HUES64 (cell line): Measurements from ENCODE around the gene USB1.
"Not testable (repeated sequence)": the region's sequence is repeated elsewhere in the genome, so short reads cannot be mapped to it uniquely, and the experiment has no call there.

ENCODE experiments used
- H3K27ac ChIP-seq: 2 replicates; pipeline ENCODE4 v1.7.0; 2013; ENCODE audit warnings: low read depth, low read length, inconsistent platforms
- H3K27me3 ChIP-seq: 2 replicates; pipeline ENCODE4 v1.6.1; 2013; ENCODE audit warnings: mild to moderate bottlenecking, low read length; ENCODE audit not compliant: insufficient read depth
- H3K36me3 ChIP-seq: 2 replicates; pipeline ENCODE4 v1.6.1; 2013; ENCODE audit warnings: mild to moderate bottlenecking, low read length; ENCODE audit not compliant: insufficient read depth
- H3K4me1 ChIP-seq: 2 replicates; pipeline ENCODE4 v1.6.1; 2013; ENCODE audit warnings: mild to moderate bottlenecking, low read length, moderate library complexity; ENCODE audit not compliant: insufficient read depth
- H3K4me3 ChIP-seq: 2 replicates; pipeline ENCODE4 v1.5.1; 2013; ENCODE audit warnings: mild to moderate bottlenecking, low read length, moderate library complexity
- H3K9ac ChIP-seq: 2 replicates; pipeline ENCODE4 v1.6.1; 2013; ENCODE audit warnings: mild to moderate bottlenecking, low read depth, low read length
- H3K9me3 ChIP-seq: 2 replicates; pipeline ENCODE4 v1.6.1; 2013; ENCODE audit warnings: low read depth, low read length; ENCODE audit not compliant: insufficient read depth
- WGBS: fragments of 150-250, 120-280 bp; methylation state at CpG from one replicate; pipeline ENCODE4 v1.1.7; 2013; ENCODE audit warnings: missing lambda C conversion rate; 5-methylcytosine and 5-hydroxymethylcytosine counted together

Gene USB1

GRCh38 chr16:57970970-57971369 is 30.2 kb upstream of the USB1 start, which contains the start of gene CNGB1:
CNGB1 (minus strand) TSS chr16:57971128; CDS start chr16:57967286, 3,842 bp downstream.
- Histone ChIP-seq H3K4me3 (no peak within 1 kb of the TSS), H3K4me1 (0 out of 2 replicates have a peak, but pooled peaks cover 3% of the 10 kb centered on the region), H3K9me3 (no peaks in the 10 kb centered on the region), H3K27ac (no peak within 1 kb of the TSS), H3K27me3 (no peaks in the 10 kb centered on the region), H3K36me3 (no peaks in the 10 kb centered on the region), H3K9ac (no peak within 1 kb of the TSS)
- 83% methylated on average over 6 of the region's 6 CpGs for WGBS

- no peaks in the 10 kb centered on the region for H3K27me3 ChIP-seq
- H3K9ac ChIP-seq, result no peak overlapping the region
- 86% methylated on average over 1 of the region's 1 CpG for WGBS
These were observed 29.4 kb upstream of the USB1 start for GRCh38 chr16:57971848-57972247.

GRCh38 chr16:57972306-57972705 is 28.9 kb upstream of the USB1 start:
- no peaks in the 10 kb centered on the region for H3K9me3 ChIP-seq
- no peak overlapping the region for H3K27ac ChIP-seq
- H3K4me3 ChIP-seq, result no peak overlapping the region
- 90% methylated on average over 4 of the region's 4 CpGs for WGBS
- 0 out of 2 replicates have a peak, but pooled peaks cover 3% of the 10 kb centered on the region for H3K4me1 ChIP-seq
- H3K27me3 ChIP-seq, result no peaks in the 10 kb centered on the region
- no peak overlapping the region for H3K9ac ChIP-seq
- no peaks in the 10 kb centered on the region for H3K36me3 ChIP-seq

More at GRCh38 chr16:57971848-57972247, 29.4 kb upstream of the USB1 start:
- no peaks in the 10 kb centered on the region for H3K9me3 ChIP-seq
- H3K4me1 ChIP-seq, result 0 out of 2 replicates have a peak, but pooled peaks cover 3% of the 10 kb centered on the region
- H3K27ac ChIP-seq, result no peak overlapping the region
- no peak overlapping the region for H3K4me3 ChIP-seq
- H3K36me3 ChIP-seq, result no peaks in the 10 kb centered on the region

- WGBS, result 79% methylated on average over 2 of the region's 2 CpGs
- Histone ChIP-seq H3K27ac (no peak overlapping the region), H3K36me3 (no peaks in the 10 kb centered on the region), H3K4me1 (0 out of 2 replicates have a peak, but pooled peaks cover 3% of the 10 kb centered on the region), H3K9ac (no peak overlapping the region), H3K4me3 (no peak overlapping the region), H3K27me3 (no peaks in the 10 kb centered on the region), H3K9me3 (no peaks in the 10 kb centered on the region)
These were observed 24.8 kb upstream of the USB1 start for GRCh38 chr16:57976331-57976796.

- Histone ChIP-seq H3K4me1 (0 out of 2 replicates have a peak, but pooled peaks cover 3% of the 10 kb centered on the region), H3K9ac (no peak overlapping the region), H3K9me3 (no peaks in the 10 kb centered on the region), H3K27me3 (no peaks in the 10 kb centered on the region), H3K36me3 (no peaks in the 10 kb centered on the region), H3K27ac (no peak overlapping the region), H3K4me3 (no peak overlapping the region)
- 91% methylated on average over 11 of the region's 12 CpGs for WGBS
These were observed 23.7 kb upstream of the USB1 start for GRCh38 chr16:57977418-57978069.

GRCh38 chr16:57978070-57978465 is 23.1 kb upstream of the USB1 start:
- 91% methylated on average over 2 of the region's 2 CpGs for WGBS
- H3K36me3 ChIP-seq, H3K4me1 ChIP-seq, H3K4me3 ChIP-seq, H3K9ac ChIP-seq, H3K27me3 ChIP-seq, H3K9me3 ChIP-seq, H3K27ac ChIP-seq: not testable (repeated sequence)

- Histone ChIP-seq H3K4me1 (0 out of 2 replicates have a peak, but pooled peaks cover 3% of the 10 kb centered on the region), H3K27ac (no peak overlapping the region), H3K27me3 (peaks cover 7% of the 10 kb centered on the region), H3K9me3 (no peaks in the 10 kb centered on the region), H3K4me3 (no peak overlapping the region), H3K9ac (no peak overlapping the region), H3K36me3 (no peaks in the 10 kb centered on the region)
- 91% methylated on average over 11 of the region's 11 CpGs for WGBS
These were observed 22.1 kb upstream of the USB1 start for GRCh38 chr16:57979006-57979585.

GRCh38 chr16:57981636-57982035 is 19.6 kb upstream of the USB1 start:
- Histone ChIP-seq H3K27me3 (peaks cover 30% of the 10 kb centered on the region), H3K9ac (no peak overlapping the region), H3K27ac (no peak overlapping the region), H3K36me3 (no peaks in the 10 kb centered on the region), H3K4me3 (no peak overlapping the region), H3K9me3 (no peaks in the 10 kb centered on the region), H3K4me1 (no peaks in the 10 kb centered on the region; the same call in 1 of the 2 replicates)
- WGBS, result 96% methylated on average over 5 of the region's 7 CpGs

- Histone ChIP-seq H3K9me3 (no peaks in the 10 kb centered on the region), H3K27me3 (peaks cover 37% of the 10 kb centered on the region), H3K27ac (no peak overlapping the region), H3K4me1 (no peaks in the 10 kb centered on the region; the same call in 1 of the 2 replicates), H3K36me3 (no peaks in the 10 kb centered on the region), H3K4me3 (no peak overlapping the region), H3K9ac (no peak overlapping the region)
- 84% methylated on average over 5 of the region's 5 CpGs for WGBS
These were observed 18.8 kb upstream of the USB1 start for GRCh38 chr16:57982385-57982784.

GRCh38 chr16:57984443-57985203 is 16.6 kb upstream of the USB1 start:
- Histone ChIP-seq H3K36me3 (no peaks in the 10 kb centered on the region), H3K9me3 (no peaks in the 10 kb centered on the region), H3K4me3 (peak overlapping the region; percentile 69), H3K27me3 (peaks cover 37% of the 10 kb centered on the region), H3K4me1 (no peaks in the 10 kb centered on the region; the same call in 1 of the 2 replicates), H3K27ac (no peak overlapping the region), H3K9ac (peak overlapping the region; percentile 49; the same call in 1 of the 2 replicates)
- WGBS, result 15% methylated on average over 64 of the region's 64 CpGs
